Stimulated activated naive CD8-positive, alpha-beta T cell treated with anti-CD3 and anti-CD28 coated beads, Interleukin-15, Interleukin-2, amounts not matched to agents 100 ng/mL and 50 ng/mL, for 24 hours (primary cell): ENCODE results near the gene COL5A1.

Source experiments
- H3K27ac Mint-ChIP-seq: one replicate; pipeline ENCODE4 v1.8.0; 2021; ENCODE audit warnings: mild to moderate bottlenecking, mixed read lengths
- H3K27me3 Mint-ChIP-seq: one replicate; pipeline ENCODE4 v1.8.0; 2021; ENCODE audit warnings: mixed read lengths
- H3K36me3 Mint-ChIP-seq: one replicate; pipeline ENCODE4 v1.8.0; 2021; ENCODE audit warnings: low read depth, mixed read lengths
- H3K4me1 Mint-ChIP-seq: one replicate; pipeline ENCODE4 v1.8.0; 2021; ENCODE audit warnings: low read depth, mixed read lengths
- H3K4me3 Mint-ChIP-seq: one replicate; pipeline ENCODE4 v1.8.0; 2021; ENCODE audit warnings: mild to moderate bottlenecking, mixed read lengths
- H3K9me3 Mint-ChIP-seq: one replicate; pipeline ENCODE4 v1.8.0; 2021; ENCODE audit warnings: mixed read lengths

The COL5A1 gene

DNA sequence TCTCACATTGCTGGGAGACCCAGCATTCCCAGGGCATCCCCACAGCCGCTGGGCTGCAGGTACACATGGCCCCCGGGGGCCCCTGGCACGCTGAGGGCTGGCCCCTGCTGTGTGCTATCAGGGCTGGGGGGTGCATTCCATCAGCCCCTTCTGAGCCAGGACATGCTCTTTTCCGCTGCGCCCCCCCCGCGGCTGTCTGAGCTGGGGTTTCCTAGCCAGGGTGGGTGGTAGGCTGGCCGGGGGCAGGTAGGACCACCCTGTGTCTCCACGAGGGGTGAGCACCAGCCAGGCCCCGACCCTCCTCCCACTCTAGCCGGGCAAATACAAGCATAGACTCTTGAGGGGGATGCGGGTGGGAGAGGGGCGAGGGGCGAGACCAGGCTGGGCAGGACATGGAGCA lies 180.9 kb downstream of the COL5A1 start:
- H3K36me3 Mint-ChIP-seq = no peaks in the 10 kb centered on the region

GRCh38 chr9:134823623-134824022 lies 182.0 kb downstream of the COL5A1 start:
- no peaks in the 10 kb centered on the region for H3K4me1 Mint-ChIP-seq
- no peak overlapping the region for H3K27ac Mint-ChIP-seq
- H3K27me3 Mint-ChIP-seq = no peaks in the 10 kb centered on the region
- H3K4me3 Mint-ChIP-seq = no peak overlapping the region
- H3K36me3 Mint-ChIP-seq = no peaks in the 10 kb centered on the region
- H3K9me3 Mint-ChIP-seq = no peaks in the 10 kb centered on the region

More for the DNA sequence above, 180.9 kb downstream of the COL5A1 start:
- Mint-ChIP-seq H3K27ac (no peak overlapping the region), H3K4me3 (no peak overlapping the region), H3K27me3 (no peaks in the 10 kb centered on the region), H3K9me3 (no peaks in the 10 kb centered on the region), H3K4me1 (no peaks in the 10 kb centered on the region)

- H3K4me3 Mint-ChIP-seq = no peak overlapping the region
- no peak overlapping the region for H3K27ac Mint-ChIP-seq
- H3K27me3 Mint-ChIP-seq = no peaks in the 10 kb centered on the region
- no peaks in the 10 kb centered on the region for H3K36me3 Mint-ChIP-seq
- H3K4me1 Mint-ChIP-seq = no peaks in the 10 kb centered on the region
- H3K9me3 Mint-ChIP-seq = no peaks in the 10 kb centered on the region
Measured at GRCh38 chr9:134824583-134824982, 183.0 kb downstream of the COL5A1 start.

DNA sequence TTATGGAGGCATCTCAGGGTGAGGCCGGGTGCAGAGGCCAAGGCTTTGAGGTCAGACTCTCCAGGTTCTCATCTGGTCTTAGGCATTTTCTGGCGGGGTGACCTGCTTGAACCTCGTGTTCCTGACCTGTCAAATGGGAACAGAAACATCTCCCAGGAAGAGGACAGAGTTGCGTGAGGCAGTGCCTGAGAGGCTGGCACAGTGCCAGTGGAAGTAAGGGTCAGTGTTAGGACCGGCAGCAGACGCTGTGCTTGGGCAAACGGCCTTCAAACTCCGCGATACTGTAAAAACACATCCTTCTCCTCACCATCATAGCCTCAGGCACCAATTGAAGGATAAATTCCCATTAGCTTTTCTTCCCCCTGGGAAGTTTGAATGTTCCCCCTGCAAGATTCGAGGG lies 183.4 kb downstream of the COL5A1 start:
- Mint-ChIP-seq H3K4me3 (no peak overlapping the region), H3K27ac (no peak overlapping the region), H3K27me3 (no peaks in the 10 kb centered on the region), H3K9me3 (no peaks in the 10 kb centered on the region), H3K36me3 (no peaks in the 10 kb centered on the region), H3K4me1 (no peaks in the 10 kb centered on the region)

DNA sequence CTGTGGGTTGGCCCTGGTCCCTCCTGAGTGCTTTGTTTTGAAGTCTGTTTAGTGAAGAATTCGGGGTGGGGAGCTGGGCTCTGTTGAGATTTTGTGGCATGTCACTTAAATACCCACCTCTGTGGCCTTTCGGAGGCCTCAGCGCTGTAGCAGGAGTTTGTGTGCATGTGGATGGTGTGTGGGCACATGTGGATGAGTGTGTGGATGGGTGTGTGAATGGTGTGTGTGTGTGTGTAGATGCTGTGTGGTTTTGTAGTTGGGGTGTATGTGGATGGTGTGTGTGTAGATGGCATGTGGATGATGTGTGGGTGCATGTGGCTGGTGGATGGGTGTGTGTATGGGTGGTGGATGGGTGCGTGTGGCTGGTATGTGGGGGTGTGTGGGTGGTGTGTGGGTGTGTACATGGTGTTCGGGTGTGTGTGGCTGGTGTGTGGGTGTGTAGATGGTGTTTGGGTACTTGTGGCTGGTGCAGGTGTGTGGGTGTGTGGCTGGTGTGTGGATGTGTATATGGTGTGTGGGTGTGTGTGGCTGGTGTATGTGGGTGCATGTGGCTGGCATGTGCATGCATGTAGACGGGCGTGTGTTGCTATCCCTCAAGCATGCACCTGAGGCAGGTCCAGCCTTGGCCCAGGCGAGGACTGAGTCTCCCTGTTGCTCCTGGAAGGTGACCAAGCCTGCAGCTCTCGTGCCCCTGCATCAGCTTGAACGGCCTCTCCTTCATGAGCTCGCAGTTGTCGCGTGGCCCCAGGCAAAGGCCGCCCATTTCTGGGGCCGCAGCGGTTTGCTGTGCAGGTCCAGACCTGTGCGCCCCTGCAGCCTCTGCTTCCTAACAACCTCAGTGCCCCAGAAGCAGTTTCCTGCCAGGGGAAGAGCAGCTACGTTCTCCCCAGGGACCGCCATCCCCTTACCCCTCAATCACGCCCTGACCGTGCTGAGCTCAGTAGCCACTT lies 185.0 kb downstream of the COL5A1 start:
- Mint-ChIP-seq H3K27me3 (no peaks in the 10 kb centered on the region), H3K36me3 (no peaks in the 10 kb centered on the region), H3K4me1 (no peaks in the 10 kb centered on the region), H3K9me3 (no peaks in the 10 kb centered on the region), H3K4me3 (no peak overlapping the region), H3K27ac (peak overlapping the region; percentile 57)

- no peaks in the 10 kb centered on the region for H3K9me3 Mint-ChIP-seq
- H3K27me3 Mint-ChIP-seq = no peaks in the 10 kb centered on the region
- no peak overlapping the region for H3K4me3 Mint-ChIP-seq
- H3K27ac Mint-ChIP-seq = no peak overlapping the region
- no peaks in the 10 kb centered on the region for H3K4me1 Mint-ChIP-seq
- no peaks in the 10 kb centered on the region for H3K36me3 Mint-ChIP-seq
Measured at GRCh38 chr9:134827559-134827958, 186.0 kb downstream of the COL5A1 start.

DNA sequence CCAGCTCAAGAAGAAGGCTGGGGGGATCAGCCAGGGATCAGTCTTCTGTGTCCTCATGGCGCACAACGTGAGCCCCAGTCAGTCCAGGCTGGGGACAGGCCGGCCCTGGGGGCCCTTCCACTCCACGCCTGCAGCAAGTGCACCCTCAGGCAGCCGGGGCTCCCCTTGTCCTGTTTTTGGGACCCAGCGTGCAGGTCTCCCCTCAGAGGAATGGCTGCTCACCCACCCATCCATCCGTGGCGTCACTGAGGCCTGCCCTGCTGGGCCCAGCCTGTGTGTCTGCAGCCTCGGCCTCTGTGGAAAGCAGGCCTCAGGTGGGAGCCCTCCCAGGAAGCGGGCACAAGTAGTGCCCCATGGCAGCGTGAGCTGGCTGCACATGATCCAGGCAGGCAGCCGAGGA lies 186.4 kb downstream of the COL5A1 start:
- no peaks in the 10 kb centered on the region for H3K36me3 Mint-ChIP-seq
- no peak overlapping the region for H3K4me3 Mint-ChIP-seq
- H3K4me1 Mint-ChIP-seq = no peaks in the 10 kb centered on the region
- H3K9me3 Mint-ChIP-seq = no peaks in the 10 kb centered on the region
- no peaks in the 10 kb centered on the region for H3K27me3 Mint-ChIP-seq
- no peak overlapping the region for H3K27ac Mint-ChIP-seq

DNA sequence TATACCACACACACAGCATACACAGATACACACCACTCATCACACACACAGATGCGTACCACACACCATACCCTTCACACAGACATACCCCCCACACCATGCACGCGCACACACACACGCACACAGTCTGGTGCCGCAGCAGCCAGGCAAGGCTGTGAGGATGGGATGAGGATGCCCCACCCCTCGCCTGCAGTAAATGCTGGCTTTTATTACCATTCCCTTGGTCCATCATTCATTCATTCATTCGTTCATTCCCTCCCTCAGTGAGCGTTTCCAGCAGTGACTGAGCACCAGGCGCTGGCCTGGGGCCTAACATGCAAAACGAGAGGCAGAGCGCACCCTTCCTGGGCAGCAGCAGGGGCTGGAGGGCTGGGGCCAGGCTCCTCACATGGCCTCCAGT lies 187.3 kb downstream of the COL5A1 start:
- H3K4me1 Mint-ChIP-seq = no peaks in the 10 kb centered on the region
- no peaks in the 10 kb centered on the region for H3K27me3 Mint-ChIP-seq
- H3K4me3 Mint-ChIP-seq = no peak overlapping the region
- no peaks in the 10 kb centered on the region for H3K9me3 Mint-ChIP-seq
- no peak overlapping the region for H3K27ac Mint-ChIP-seq
- no peaks in the 10 kb centered on the region for H3K36me3 Mint-ChIP-seq

DNA sequence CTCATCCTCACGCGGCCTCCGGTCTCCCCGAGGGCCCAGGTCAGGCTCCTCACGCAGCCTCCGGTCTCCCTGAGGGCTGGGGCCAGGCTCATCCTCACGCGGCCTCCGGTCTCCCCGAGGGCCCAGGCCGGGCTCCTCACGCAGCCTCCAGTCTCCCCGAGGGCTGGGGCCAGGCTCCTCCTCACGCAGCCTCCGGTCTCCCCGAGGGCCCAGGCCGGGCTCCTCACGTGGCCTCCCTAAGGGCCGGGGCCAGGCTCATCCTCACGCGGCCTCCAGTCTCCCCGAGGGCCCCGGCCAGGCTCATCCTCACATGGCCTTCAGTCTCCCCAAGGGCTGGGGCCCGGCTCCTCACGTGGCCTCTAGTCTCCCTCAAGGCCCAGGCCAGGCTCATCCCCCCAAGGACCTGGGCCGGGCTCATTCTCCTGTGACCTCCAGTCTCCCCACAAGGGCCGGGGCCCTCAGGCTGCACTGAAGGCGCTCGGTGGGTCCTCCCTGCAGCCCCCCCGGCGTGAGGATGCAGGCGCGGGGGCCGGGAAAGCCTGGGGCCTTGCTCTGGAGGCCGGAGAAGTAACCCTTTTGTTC lies 187.8 kb downstream of the COL5A1 start:
- no peaks in the 10 kb centered on the region for H3K9me3 Mint-ChIP-seq
- no peaks in the 10 kb centered on the region for H3K36me3 Mint-ChIP-seq
- H3K4me1 Mint-ChIP-seq = no peaks in the 10 kb centered on the region
- H3K27ac Mint-ChIP-seq = no peak overlapping the region
- H3K27me3 Mint-ChIP-seq = no peaks in the 10 kb centered on the region
- no peak overlapping the region for H3K4me3 Mint-ChIP-seq

GRCh38 chr9:134830126-134830525 lies 188.5 kb downstream of the COL5A1 start:
- Mint-ChIP-seq H3K27ac (no peak overlapping the region), H3K36me3 (no peaks in the 10 kb centered on the region), H3K4me3 (no peak overlapping the region), H3K4me1 (no peaks in the 10 kb centered on the region), H3K27me3 (no peaks in the 10 kb centered on the region), H3K9me3 (no peaks in the 10 kb centered on the region)

- no peak overlapping the region for H3K27ac Mint-ChIP-seq
- H3K4me1 Mint-ChIP-seq = no peaks in the 10 kb centered on the region
- H3K27me3 Mint-ChIP-seq = no peaks in the 10 kb centered on the region
- no peaks in the 10 kb centered on the region for H3K9me3 Mint-ChIP-seq
- no peaks in the 10 kb centered on the region for H3K36me3 Mint-ChIP-seq
- H3K4me3 Mint-ChIP-seq = no peak overlapping the region
Measured at GRCh38 chr9:134830926-134831720, 189.5 kb downstream of the COL5A1 start.

- Mint-ChIP-seq H3K9me3 (no peaks in the 10 kb centered on the region), H3K27me3 (no peaks in the 10 kb centered on the region), H3K4me1 (no peaks in the 10 kb centered on the region), H3K36me3 (no peaks in the 10 kb centered on the region), H3K27ac (no peak overlapping the region), H3K4me3 (no peak overlapping the region)
Measured at GRCh38 chr9:134832471-134832870, 190.9 kb downstream of the COL5A1 start.

- Mint-ChIP-seq H3K27me3 (no peaks in the 10 kb centered on the region), H3K27ac (no peak overlapping the region), H3K4me1 (no peaks in the 10 kb centered on the region), H3K9me3 (no peaks in the 10 kb centered on the region), H3K4me3 (no peak overlapping the region), H3K36me3 (no peaks in the 10 kb centered on the region)
Measured at GRCh38 chr9:134833294-134833880, 191.8 kb downstream of the COL5A1 start.

GRCh38 chr9:134834217-134834956 lies 192.8 kb downstream of the COL5A1 start:
- H3K27me3 Mint-ChIP-seq = no peaks in the 10 kb centered on the region
- H3K27ac Mint-ChIP-seq = no peak overlapping the region
- no peaks in the 10 kb centered on the region for H3K36me3 Mint-ChIP-seq
- no peak overlapping the region for H3K4me3 Mint-ChIP-seq
- no peaks in the 10 kb centered on the region for H3K9me3 Mint-ChIP-seq
- H3K4me1 Mint-ChIP-seq = no peaks in the 10 kb centered on the region
